SK-MEL-5 (cell line): ENCODE measurements around the gene MYL7. TPM values are rescaled to one million over a fixed set of nuclear protein-coding genes. Genes with fewer than 3 reads are reported as not detected.
A peak's percentile ranks its signal among the peaks of the same experiment; 100 is the strongest.

Experiments
- DNase-seq: peaks from one replicate; pipeline ENCODE4 v3.0.0-alpha.2; 2016; ENCODE audit warnings: low read depth, low spot score
- in situ Hi-C: cut with HindIII; loops from 2 replicates; pipeline ENCODE4 v1.10.0; 2016; ENCODE audit warnings: low sequenced_read_pairs, high pct_unique_total_duplicates, low pct_unique_long_range_greater_than_20kb
- small RNA-seq, 2 experiments: library from RNA; depleted of rRNA; stranded (forward); fragments of <200 nt; gene quantifications; one replicate each; pipeline ENCODE3, GENCODE V24; 2014
- total RNA-seq: library from RNA; depleted of rRNA; stranded (reverse); fragments of >200 nt; shearing (Covaris generic); gene quantifications from 2 replicates; pipeline ENCODE4 v1.2.3, GENCODE V29; 2014; rRNA removed

Gene MYL7
- total RNA-seq, 1 experiment from 2014 or later, result not detected

DNA sequence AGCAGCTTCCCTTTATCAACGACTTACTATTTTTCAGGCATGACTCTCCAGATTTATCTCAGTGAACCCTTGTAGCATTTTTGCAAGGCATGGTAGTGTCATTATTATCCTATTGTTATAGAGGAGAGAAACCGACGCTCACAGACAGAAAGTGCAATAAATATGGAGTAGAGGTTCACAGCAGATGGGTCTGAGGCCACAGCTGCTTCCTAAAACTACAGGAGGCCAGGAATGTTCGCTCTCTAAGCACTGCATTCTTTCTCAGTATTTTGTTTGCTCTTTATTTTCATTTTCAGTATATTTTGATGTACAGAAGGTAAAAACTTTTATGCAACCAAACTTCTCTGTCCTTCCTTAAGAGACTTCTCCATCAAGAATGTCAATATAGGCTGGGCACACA is 41.5 kb downstream of the MYL7 start:
- DNase-seq, result no peak
- in situ Hi-C loops, result loop anchor here (25.0 kb wide), 1 partner anchor 113 kb away; the partner anchor contains the start of gene YKT6

DNA sequence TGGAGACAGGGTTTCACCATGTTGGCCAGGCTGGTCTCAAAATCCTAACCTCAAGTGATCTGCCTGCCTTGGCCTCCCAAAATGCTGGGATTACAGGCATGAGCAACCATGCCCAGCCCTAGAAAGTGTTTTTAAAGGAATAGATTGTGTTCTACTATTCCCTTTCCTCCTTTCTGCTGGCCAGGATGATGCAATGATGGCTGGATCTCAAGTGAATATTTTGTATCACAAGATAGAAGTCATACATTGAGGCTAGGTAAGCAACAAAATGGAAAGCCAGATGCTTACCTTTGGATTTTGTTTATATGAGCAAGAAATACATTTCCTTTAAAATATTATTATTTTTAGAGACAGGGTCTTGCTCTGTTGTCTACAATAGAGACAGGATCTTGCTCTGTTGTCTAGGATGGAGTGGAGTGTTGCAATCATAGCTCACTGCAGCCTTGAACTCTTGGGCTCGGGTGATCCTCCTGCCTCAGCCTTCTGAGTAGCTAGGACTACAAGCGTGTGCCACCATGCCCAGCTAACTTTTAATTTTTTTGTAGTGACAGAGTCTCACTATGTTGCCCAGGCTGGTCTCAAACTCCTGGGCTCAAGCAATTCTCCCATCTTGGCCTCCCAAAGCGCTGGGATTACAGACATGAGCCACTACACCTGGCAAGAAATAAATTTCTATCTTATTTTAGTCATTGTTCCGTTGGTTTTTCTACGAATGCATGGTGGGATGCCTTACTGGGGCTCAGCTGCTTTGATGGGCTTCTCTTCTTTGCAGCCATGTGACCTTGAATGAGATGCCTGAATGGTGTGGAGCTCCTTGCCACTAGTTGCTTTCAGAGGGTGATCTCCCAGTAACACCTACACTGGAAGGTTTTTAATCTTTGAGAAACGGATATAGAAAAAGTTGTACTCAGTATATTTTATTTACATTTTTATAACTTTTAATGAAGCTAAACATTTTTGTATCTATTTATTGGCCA is 42.8 kb downstream of the MYL7 start:
- DNase-seq, result no peak
- in situ Hi-C loops, result loop anchor here (25.0 kb wide), 1 partner anchor 114 kb away; the partner anchor contains the start of gene YKT6

DNA sequence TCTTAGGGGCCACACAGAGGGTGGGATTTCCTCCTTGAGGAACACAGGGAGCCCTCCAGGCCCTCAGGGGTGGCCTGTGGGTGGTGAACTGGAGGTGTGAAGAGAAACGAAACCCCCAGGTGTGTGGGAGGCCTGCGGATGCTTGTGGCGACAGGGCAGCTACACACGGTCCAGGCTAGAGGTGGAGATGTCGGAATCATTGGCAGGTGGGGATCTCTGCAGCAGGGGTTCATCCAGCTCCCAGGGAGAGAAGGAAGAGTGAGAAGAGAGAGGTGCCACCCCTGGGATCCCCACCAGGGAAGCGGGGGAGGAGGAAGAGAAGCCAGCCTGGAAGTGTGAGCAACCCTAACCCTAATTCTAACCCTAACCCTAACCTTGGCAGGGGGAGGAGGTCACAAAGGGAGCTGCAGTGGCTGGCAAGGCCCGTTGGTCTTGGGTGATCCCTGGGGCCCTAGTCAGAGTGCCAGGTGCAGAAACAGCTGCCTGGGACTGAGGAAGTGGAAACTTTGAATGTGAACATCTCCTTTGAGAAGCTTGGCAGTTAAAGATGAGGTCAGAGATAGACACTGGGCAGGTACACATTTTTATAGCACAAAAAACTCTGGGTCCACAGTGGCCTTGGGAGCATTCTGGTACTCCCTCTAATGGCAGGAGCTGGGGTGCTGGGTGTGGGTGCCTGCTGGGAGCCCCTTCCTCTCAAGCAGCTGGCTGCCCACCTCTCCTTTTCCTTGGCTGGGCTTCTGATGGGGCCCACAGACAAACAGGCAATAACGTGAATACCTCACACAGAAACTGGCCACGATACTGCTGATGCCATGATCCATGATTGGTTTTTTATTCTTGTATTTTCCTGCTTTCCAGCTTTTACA is 43.8 kb downstream of the MYL7 start:
- in situ Hi-C loops, result loop anchor here (25.0 kb wide), 1 partner anchor 115 kb away; the partner anchor contains the start of gene YKT6

DNA sequence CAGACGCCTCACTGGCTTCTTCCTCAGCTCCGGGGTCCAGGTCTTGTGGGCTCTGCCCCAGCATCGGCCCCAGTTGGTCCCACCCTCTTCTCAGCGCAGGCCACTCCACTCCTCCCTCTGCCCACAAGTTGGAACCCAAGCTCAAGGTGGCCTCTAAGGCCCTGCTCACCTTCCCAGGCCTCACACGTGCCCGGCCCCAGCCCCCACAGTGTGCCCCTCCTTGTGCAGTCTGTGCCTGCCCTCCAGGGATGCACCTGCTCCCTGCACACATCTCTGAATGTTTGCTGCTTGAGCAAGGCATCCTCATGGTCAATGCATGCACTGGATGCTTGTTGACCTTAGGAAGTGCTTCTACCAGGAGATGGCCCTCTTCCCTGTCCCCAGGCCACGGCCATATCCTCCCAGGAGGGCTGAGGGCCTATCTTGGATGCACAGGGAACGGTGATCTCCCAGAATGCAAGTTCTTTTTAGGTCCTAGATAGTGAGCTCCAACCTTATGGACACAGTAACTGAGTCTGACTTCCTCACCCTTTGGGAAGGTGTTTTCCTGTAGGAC is 44.7 kb downstream of the MYL7 start:
- no peak for DNase-seq
- in situ Hi-C loops, result loop anchor here (25.0 kb wide), 1 partner anchor 116 kb away; the partner anchor contains the start of gene YKT6

More for the DNA sequence above, 43.8 kb downstream of the MYL7 start:
- no peak for DNase-seq

DNA sequence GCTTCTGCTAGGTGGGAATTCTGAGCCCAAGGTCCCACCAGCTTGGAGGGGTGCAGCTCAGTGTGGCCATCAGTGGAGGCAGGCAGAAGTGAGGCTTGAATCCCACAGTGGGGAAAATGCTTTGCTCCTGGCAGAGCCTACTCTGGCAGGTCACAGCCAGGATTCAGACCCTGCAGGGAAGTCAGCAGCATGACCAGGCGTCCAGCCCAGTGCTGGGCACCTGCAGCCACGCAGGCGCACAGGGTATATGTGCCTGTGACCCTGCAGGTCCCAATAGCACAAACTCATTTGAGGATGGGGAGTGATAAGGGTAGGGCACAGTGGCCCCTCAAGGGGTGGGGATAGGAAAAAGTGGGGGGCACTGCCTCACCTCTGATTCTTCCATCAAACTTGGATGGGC is 45.4 kb downstream of the MYL7 start:
- no peak for DNase-seq
- in situ Hi-C loops, result loop anchor here (25.0 kb wide), 1 partner anchor 117 kb away; the partner anchor contains the start of gene YKT6

DNA sequence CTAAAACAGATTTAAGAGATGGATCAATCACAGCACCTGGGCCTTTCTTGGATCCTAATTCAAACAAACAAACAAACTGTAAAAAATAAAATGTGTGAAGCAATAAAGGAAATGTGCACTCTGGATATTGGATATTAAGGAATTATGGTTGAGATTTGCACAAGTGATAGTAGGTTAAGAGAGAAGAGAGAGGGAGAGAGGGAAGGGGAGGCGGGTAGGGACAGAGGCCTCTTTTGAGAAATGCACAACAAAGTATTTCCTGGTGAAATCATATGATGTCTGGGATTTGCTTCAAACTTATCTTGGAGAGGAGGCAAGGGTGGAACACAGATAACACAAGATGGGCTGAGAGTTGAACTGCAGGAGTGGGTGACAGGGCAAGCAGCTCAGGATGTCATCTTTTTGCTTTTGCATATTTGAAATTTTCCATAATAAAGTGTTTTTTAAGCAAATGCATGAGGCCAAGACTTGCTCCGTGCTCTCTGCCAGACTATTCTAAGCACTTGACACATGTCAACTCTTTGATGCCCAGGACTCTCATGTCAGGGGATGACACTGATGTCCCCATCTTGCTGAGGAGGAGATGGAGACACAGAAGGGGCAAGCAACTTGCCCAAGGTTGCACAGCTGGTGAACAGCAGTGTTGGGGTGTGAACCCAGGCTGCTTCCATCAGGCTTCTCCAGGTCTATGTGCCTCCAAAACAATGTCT is 46.1 kb downstream of the MYL7 start:
- in situ Hi-C loops, result loop anchor here (25.0 kb wide), 1 partner anchor 117 kb away; the partner anchor contains the start of gene YKT6
- DNase-seq, result peak; percentile 81

DNA sequence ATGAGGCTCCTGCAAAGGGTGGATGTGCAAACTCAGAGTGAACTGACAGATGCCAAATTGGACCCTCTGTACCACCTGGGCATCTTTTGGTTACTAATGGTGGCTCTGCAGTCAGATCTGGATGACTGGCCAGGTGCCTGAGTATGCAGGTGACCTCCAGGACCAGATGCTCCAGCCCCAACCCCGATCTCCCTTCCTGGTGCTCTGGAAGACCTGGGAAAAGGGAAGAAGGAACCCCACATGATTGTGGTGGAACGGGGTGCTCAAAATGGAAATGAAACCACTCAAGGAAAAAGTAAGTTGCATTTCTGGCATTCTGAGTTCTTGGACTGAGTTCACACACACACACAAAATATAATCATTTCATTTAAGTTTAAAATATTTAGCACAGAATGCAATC is 46.8 kb downstream of the MYL7 start:
- no peak for DNase-seq
- in situ Hi-C loops, result loop anchor here (25.0 kb wide), 1 partner anchor 118 kb away; the partner anchor contains the start of gene YKT6

DNA sequence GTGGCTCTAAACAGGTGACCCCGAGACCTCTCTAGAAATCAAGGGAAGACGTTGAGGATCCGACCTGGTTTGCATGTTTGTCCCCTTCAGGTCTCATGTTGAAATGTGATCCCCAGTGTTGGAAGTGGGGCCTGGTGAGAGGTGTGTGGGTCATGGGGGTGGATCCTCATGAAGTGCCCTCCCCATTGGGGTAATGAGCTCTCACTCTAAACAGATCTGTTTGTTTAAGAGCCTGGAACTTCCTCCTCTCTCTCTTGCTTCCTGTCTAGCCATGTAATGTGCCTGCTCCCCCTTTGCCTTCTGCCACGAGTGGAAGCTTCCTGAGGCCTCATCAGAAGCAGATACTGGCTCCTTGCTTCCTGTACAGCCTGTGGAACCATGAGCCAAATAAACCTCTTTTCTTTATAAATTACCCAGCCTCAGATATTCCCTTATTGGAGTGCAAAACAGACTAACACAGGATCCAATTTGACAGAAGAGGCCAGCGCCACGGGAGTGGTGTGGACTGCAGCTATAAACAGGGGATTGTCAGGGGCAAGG is 48.0 kb downstream of the MYL7 start:
- in situ Hi-C loops, result loop anchor here (25.0 kb wide), 1 partner anchor 119 kb away; the partner anchor contains the start of gene YKT6
- no peak for DNase-seq

Small RNA genes lying within 50 kb of the gene (small RNA-seq; reads per million reads assigned to genes)
- 0 to 0.05 reads per million in 2 experiments for gene RNA5SP230

Other genes with a start within 250 kb of the MYL7 start
- 39.3 and 44.3 TPM in 2 replicates for gene URGCP, start 234.7 kb downstream of the MYL7 start, total RNA-seq
- gene UBE2D4, start 214.9 kb downstream of the MYL7 start, total RNA-seq, result 25.7 and 27.7 TPM in 2 replicates
- not detected in 2 replicates for gene SPDYE1, start 143.4 kb downstream of the MYL7 start, total RNA-seq
- gene DBNL, start 96.6 kb downstream of the MYL7 start, total RNA-seq, result 146 and 161 TPM in 2 replicates
- gene PGAM2, start 75.8 kb downstream of the MYL7 start, total RNA-seq, result not detected in 2 replicates
- 12.7 and 13.7 TPM in 2 replicates for gene POLM, start 58.8 kb downstream of the MYL7 start, total RNA-seq
- not detected in 2 replicates for gene AEBP1, start 37.0 kb downstream of the MYL7 start, total RNA-seq
- gene POLD2, start 17.8 kb downstream of the MYL7 start, total RNA-seq, result 167 and 172 TPM in 2 replicates
- not detected in 2 replicates for gene GCK, start 48.1 kb upstream of the MYL7 start, total RNA-seq
- gene YKT6, start 59.6 kb upstream of the MYL7 start, total RNA-seq, result 159 and 163 TPM in 2 replicates
- gene CAMK2B, start 184.3 kb upstream of the MYL7 start, total RNA-seq, result 0.13 and 0.37 TPM in 2 replicates